Kidney tubule cell (primary cell): Measurements from ENCODE around the gene LYSMD4.
"Not testable (repeated sequence)": the region's sequence is repeated elsewhere in the genome, so short reads cannot be mapped to it uniquely, and the experiment has no call there.

Source experiments
- DNase-seq: peaks from one replicate; pipeline ENCODE4 v3.0.0-alpha.2; 2018; ENCODE audit warnings: low spot score

Gene LYSMD4

GRCh38 chr15:99733268-99734039, at the start of gene LYSMD4:
Gene LYSMD4, minus strand, starts transcription at chr15:99733437. Its CDS starts 1,438 bp downstream, at chr15:99731999.
- peak; percentile 95 for DNase-seq

GRCh38 chr15:99782029-99782428, 48.8 kb upstream of the LYSMD4 start:
- DNase-seq, result not testable (repeated sequence)

GRCh38 chr15:99777144-99777543, 43.9 kb upstream of the LYSMD4 start:
- DNase-seq, result no peak

GRCh38 chr15:99764522-99764921, 31.3 kb upstream of the LYSMD4 start:
- no peak for DNase-seq

- DNase-seq, result no peak
Measured at GRCh38 chr15:99763827-99764226, 30.6 kb upstream of the LYSMD4 start.

GRCh38 chr15:99762288-99762687, 29.1 kb upstream of the LYSMD4 start:
- no peak for DNase-seq

GRCh38 chr15:99755692-99756409, 22.6 kb upstream of the LYSMD4 start:
- DNase-seq, result peak; percentile 75

- DNase-seq, result no peak
Measured at GRCh38 chr15:99753066-99753465, 19.8 kb upstream of the LYSMD4 start.

- no peak for DNase-seq
Measured at GRCh38 chr15:99752556-99752955, 19.3 kb upstream of the LYSMD4 start.

GRCh38 chr15:99750326-99750725, 17.1 kb upstream of the LYSMD4 start:
- DNase-seq, result not testable (repeated sequence)

GRCh38 chr15:99749386-99749785, 16.1 kb upstream of the LYSMD4 start:
- peak; percentile 33 for DNase-seq

- DNase-seq, result no peak
Measured at GRCh38 chr15:99745370-99746086, 12.3 kb upstream of the LYSMD4 start.

GRCh38 chr15:99744142-99744541, 10.9 kb upstream of the LYSMD4 start:
- no peak for DNase-seq

GRCh38 chr15:99741835-99742234, 8.6 kb upstream of the LYSMD4 start:
- DNase-seq, result no peak

GRCh38 chr15:99738021-99738847, 5.0 kb upstream of the LYSMD4 start:
- DNase-seq, result no peak

GRCh38 chr15:99736702-99737101, 3.5 kb upstream of the LYSMD4 start:
- no peak for DNase-seq

GRCh38 chr15:99735868-99736267, 2.6 kb upstream of the LYSMD4 start:
- DNase-seq, result no peak

- no peak for DNase-seq
Measured at GRCh38 chr15:99734575-99734974, 1.3 kb upstream of the LYSMD4 start.

- not testable (repeated sequence) for DNase-seq
Measured at GRCh38 chr15:99734040-99734291, 729 bp upstream of the LYSMD4 start.

- DNase-seq, result no peak
Measured at GRCh38 chr15:99732751-99733267, 428 bp downstream of the LYSMD4 start.

- peak; percentile 24 for DNase-seq
Measured at GRCh38 chr15:99732124-99732750, 1.0 kb downstream of the LYSMD4 start.
